ENCODE data around the gene MPPE1. TPM values are rescaled to one million over a fixed set of nuclear protein-coding genes. Genes with fewer than 3 reads are reported as not detected.
A peak's percentile ranks its signal among the peaks of the same experiment; 100 is the strongest.

Gene MPPE1
- total and polyA plus RNA-seq, 2 of the 4 experiments (the other 2 are of a cell fraction): 13.8 to 19.9 TPM

- Histone ChIP-seq H3K23ac (ENCODE audit: low read depth, low read length) (no peak overlapping the region), H3K56ac (ENCODE audit: extremely low read depth, insufficient read depth, low read length) (peak overlapping the region; percentile 36; the same call in 1 of the 2 replicates), H3K9ac (ENCODE audit: low read depth, low read length) (no peak overlapping the region), H4K91ac (ENCODE audit: insufficient read depth, low read depth, low read length) (peak overlapping the region; percentile 91), H3K18ac (ENCODE audit: low read depth, low read length) (peak overlapping the region; percentile 34; the same call in 1 of the 2 replicates), H4K20me1 (ENCODE audit: insufficient read depth, low read length) (no peaks in the 10 kb centered on the region), H2AK9ac (replicated peaks; ENCODE audit: low read depth, low read length, poor library complexity) (peak overlapping the region; percentile 60), H2BK120ac (ENCODE audit: low read depth, low read length) (peak overlapping the region; percentile 76), H2BK15ac (ENCODE audit: low read depth, low read length) (peak overlapping the region; percentile 57), H3K27me3 (ENCODE audit: control insufficient read depth, insufficient read depth, low read length) (no peaks in the 10 kb centered on the region), H3K9me1 (ENCODE audit: insufficient read depth, low read length) (peaks cover 7% of the 10 kb centered on the region; the same call in 1 of the 2 replicates), H2AFZ (replicated peaks; ENCODE audit: low read length, poor library complexity) (peak overlapping the region; percentile 75), H3K36me3 (ENCODE audit: control insufficient read depth, insufficient read depth, low read length) (no peaks in the 10 kb centered on the region), H3K27ac (ENCODE audit: insufficient read depth, low read length) (peak overlapping the region; percentile 9; the same call in 1 of the 2 replicates), H2BK5ac (ENCODE audit: low read depth, low read length, poor library complexity, severe bottlenecking) (peak overlapping the region; percentile 99), H3K4me2 (ENCODE audit: low read depth, low read length) (no peak overlapping the region), H2AK5ac (ENCODE audit: low read depth, low read length) (peak overlapping the region; percentile 92), H3K14ac (replicated peaks; ENCODE audit: low read depth, low read length) (peak overlapping the region; percentile 7; the same call in 1 of the 2 replicates), H3K4me3 (ENCODE audit: insufficient read depth, low read depth, low read length) (no peak overlapping the region), H3K79me1 (ENCODE audit: low read depth in 1 of 2, low read length in 2 of 2) (peaks cover 10 to 17% of the 10 kb centered on the region in 2 experiments; a peak in 3 of 4 replicates), H3K9me3 (ENCODE audit: control insufficient read depth, insufficient read depth, low read length) (no peaks in the 10 kb centered on the region), H4K5ac (ENCODE audit: low read depth, low read length) (peak overlapping the region; percentile 4; the same call in 1 of the 2 replicates), H4K8ac (ENCODE audit: low read depth in 2 of 2, low read length in 2 of 2) (peak overlapping the region; percentile 26 to 52), H2BK20ac (ENCODE audit: low read depth, low read length) (peak overlapping the region; percentile 82), H3K4ac (ENCODE audit: low read depth, low read length) (peak overlapping the region; percentile 68), H3K4me1 (ENCODE audit: control insufficient read depth, insufficient read depth, low read length) (peaks cover 21% of the 10 kb centered on the region)
- dilution Hi-C loops (cut with HindIII; ENCODE audit: low sequenced_read_pairs, unreplicated experiment) (no loop called here), in situ Hi-C loops (cut with MboI; ENCODE audit: low sequenced_read_pairs) (loop anchor here (10.0 kb wide), 1 partner anchor 425 kb away; no protein-coding TSS in a partner anchor), intact Hi-C loops (cut with micrococcal nuclease) (loop anchor here (10.0 kb wide), 1 partner anchor 85 kb away; no protein-coding TSS in a partner anchor)
- WGBS, 2 experiments (ENCODE audit: extremely low coverage in 2 of 2, insufficient read length in 1 of 2): 50% methylated on average over 2 of the region's 4 CpGs; no CpG with 5 or more reads in 1 of the 2 experiments
- peak; percentile 90 for DNase-seq
- peak; percentile 55; the same call in 1 of the 2 replicates for TF ChIP-seq BHLHE40 (IDR thresholded peaks at IDR 0.05; ENCODE audit: low read depth, low read length)
- peak; percentile 19; the same call in 1 of the 2 replicates for TF ChIP-seq CTCF (conservative IDR thresholded peaks at IDR 0.05; ENCODE audit: low read depth, low read length)
- TF ChIP-seq FOS (IDR thresholded peaks at IDR 0.05; ENCODE audit: low read depth, low read length): peak; percentile 91
- 0 out of 2 replicates have a peak, but pooled peaks have one; percentile 8 for TF ChIP-seq RAD21 (IDR thresholded peaks at IDR 0.05; ENCODE audit: low read length)
- TF ChIP-seq MAZ (IDR thresholded peaks at IDR 0.05; ENCODE audit: borderline replicate concordance, low read depth, low read length): no peak
- 0 out of 2 replicates have a peak, but pooled peaks have one; percentile 9 for TF ChIP-seq CEBPB (IDR thresholded peaks at IDR 0.05; ENCODE audit: low read depth, low read length)
- POLR2A ChIA-PET (ENCODE audit: unreplicated experiment): no interaction called here
- ATAC-seq (ENCODE audit: low read depth): no peak
- no TSS peak for BruUV-seq (replicated peaks)
- CTCF ChIA-PET: no interaction called here
Measured at GRCh38 chr18:11859903-11860407, 48.2 kb downstream of the MPPE1 start.

Data from IMR-90 (cell line).